GM12864 (cell line): ENCODE measurements around the gene MAD1L1.

ENCODE experiments used
- DNase-seq: peaks from one replicate; pipeline ENCODE4 v3.0.0-alpha.2; 2011; ENCODE audit warnings: low read depth
- H3K4me3 ChIP-seq: 2 replicates; pipeline ENCODE4 v1.5.1; 2011; ENCODE audit warnings: mild to moderate bottlenecking, low read depth, low read length, control low read depth
- CTCF ChIP-seq: IDR thresholded peaks from 2 replicates; pipeline ENCODE4 v1.5.1; 2011; ENCODE audit warnings: low read depth, mild to moderate bottlenecking, moderate library complexity, low read length, control low read depth, inconsistent platforms; ENCODE audit errors: missing control alignments

Gene MAD1L1

GRCh38 chr7:1993031-1993695 is 239.6 kb downstream of the MAD1L1 start:
- TF ChIP-seq CTCF: no peak
- DNase-seq: no peak
- H3K4me3 ChIP-seq: no peak overlapping the region

- no peak for DNase-seq
- no peak overlapping the region for H3K4me3 ChIP-seq
- no peak for TF ChIP-seq CTCF
Measured at GRCh38 chr7:1992554-1992953, 240.2 kb downstream of the MAD1L1 start.

DNA sequence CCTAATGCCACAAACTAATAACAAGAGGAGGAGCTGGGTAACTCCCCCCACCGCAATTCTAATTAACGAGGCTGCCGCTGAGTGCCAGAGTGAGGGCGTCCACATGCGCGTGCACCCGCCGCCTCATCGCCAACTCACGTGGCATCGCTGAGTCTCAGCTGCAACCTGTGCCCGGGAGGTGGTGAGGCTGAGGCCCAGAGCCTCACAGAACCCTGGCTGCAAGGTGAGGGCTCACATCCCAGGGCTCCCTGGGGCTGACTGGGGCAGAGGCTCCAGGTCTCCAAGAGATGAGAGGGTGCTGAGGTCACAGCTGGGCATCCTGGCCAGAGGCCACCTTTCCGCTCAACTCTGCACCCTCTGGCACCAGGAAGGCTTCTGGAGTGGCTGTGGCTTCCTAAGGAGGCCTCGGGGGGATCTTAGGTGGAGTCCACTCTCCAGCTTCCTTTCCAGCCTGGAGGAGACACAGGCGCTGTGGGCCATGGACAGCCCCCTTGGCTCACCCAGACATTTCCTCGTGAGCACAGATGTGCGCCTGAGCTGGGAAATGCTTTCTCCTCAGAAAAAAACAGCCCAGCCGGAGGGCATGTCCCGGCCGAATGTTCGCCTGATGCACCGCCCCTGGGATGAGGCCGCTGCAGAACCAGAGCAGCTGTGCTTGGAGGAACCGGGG is 242.6 kb downstream of the MAD1L1 start:
- no peak overlapping the region for H3K4me3 ChIP-seq
- TF ChIP-seq CTCF: no peak
- DNase-seq: no peak

- no peak for DNase-seq
- TF ChIP-seq CTCF: no peak
- H3K4me3 ChIP-seq: no peak overlapping the region
Measured at GRCh38 chr7:1989049-1989860, 243.5 kb downstream of the MAD1L1 start.

DNA sequence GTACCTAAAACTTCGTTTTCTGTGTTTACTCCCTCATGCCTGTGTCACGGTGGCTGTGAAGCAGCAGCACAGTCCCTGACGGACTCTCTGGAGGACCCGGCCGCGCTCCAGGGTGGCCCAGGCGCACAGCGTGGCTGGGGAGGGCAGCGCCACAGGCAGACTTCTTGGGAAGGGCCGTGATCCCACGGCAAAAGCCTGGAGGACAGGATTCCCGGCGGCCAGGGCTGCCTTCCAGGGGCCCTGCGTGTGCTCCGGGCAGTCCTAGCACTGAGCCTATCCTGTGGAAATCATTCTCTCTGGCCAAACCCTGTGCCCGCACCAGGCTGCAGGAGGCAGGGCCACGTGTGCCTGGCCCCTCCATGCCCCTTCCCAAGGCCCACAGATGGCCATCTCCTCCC is 244.2 kb downstream of the MAD1L1 start:
- no peak for TF ChIP-seq CTCF
- no peak for DNase-seq
- H3K4me3 ChIP-seq: no peak overlapping the region

- DNase-seq: no peak
- TF ChIP-seq CTCF: no peak
- H3K4me3 ChIP-seq: no peak overlapping the region
Measured at GRCh38 chr7:1987591-1988532, 244.9 kb downstream of the MAD1L1 start.
